K562 (cell line): ENCODE measurements around the gene AGFG1. TPM values are rescaled to one million over a fixed set of nuclear protein-coding genes. Genes with fewer than 3 reads are reported as not detected.

Source experiments
- ATAC-seq: fragments of 200-7000 bp; cut with Tn5 transposase; 3 replicates; pipeline ENCODE4 v1.9.1; 2020; ENCODE audit warnings: moderate library complexity
- BruUV-seq: library from RNA; stranded (reverse); fragments of 400-500 nt; replicated peaks from 2 replicates; lab custom pipeline; 2021; lab: Mats Ljungman, UMichigan
- CTCF ChIA-PET: fragments of 300-600 bp; formaldehyde crosslinking; extraction: SDS; loops from one replicate; lab custom pipeline; 2021; ENCODE audit warnings: low intra/inter-chr PET ratio; lab: Yijun Ruan, JAX
- POLR2A ChIA-PET: fragments of 300-600, 350-650 bp; sonication (Branson Sonifier 250); formaldehyde crosslinking; extraction: SDS; loops from one replicate; lab custom pipeline; 2021; ENCODE audit warnings: antibody characterized with exemption, inconsistent platforms; lab: Yijun Ruan, JAX
- DNase-seq, 4 experiments: peaks; one replicate each; pipeline versions ENCODE4 v3.0.0 to v3.0.0-alpha.2; 2011 to 2018; ENCODE audit warnings: low spot score in 3 of 4, mixed read lengths in 3 of 4; ENCODE audit errors: extremely low read depth in 1 of 4
- FAIRE-seq: peaks from 2 replicates; lab custom pipeline; 2011; peaks lifted over from hg19 to GRCh38; lab: Jason Lieb, UNC
- H2AFZ ChIP-seq: 2 replicates; pipeline ENCODE4 v1.6.0; 2011; ENCODE audit warnings: low read depth, low read length, control low read depth, inconsistent platforms
- H3K27ac ChIP-seq: fragments of 200-600 bp; 3 replicates; pipeline ENCODE4 v1.8.0; 2011; ENCODE audit warnings: low read depth, mild to moderate bottlenecking, control low read depth, inconsistent platforms, low read length, moderate library complexity, mixed read lengths; ENCODE audit errors: extremely low read depth
- H3K27me3 ChIP-seq, 2 experiments: fragments of 300-600 bp in 1 of 2; 2 replicates in 1 of 2; 3 replicates in 1 of 2; pipeline versions ENCODE4 v1.6.0 to v1.8.0; 2011; ENCODE audit warnings: inconsistent platforms in 2 of 2, low read length in 2 of 2, mild to moderate bottlenecking in 1 of 2, mixed read lengths in 1 of 2, moderate library complexity in 1 of 2; ENCODE audit not compliant: control insufficient read depth in 2 of 2, insufficient read depth in 2 of 2
- H3K36me3 ChIP-seq: fragments of 300-600 bp; 3 replicates; pipeline ENCODE4 v1.8.0; 2011; ENCODE audit warnings: mild to moderate bottlenecking, low read length, inconsistent platforms; ENCODE audit not compliant: control insufficient read depth, insufficient read depth
- H3K4me1 ChIP-seq, 2 experiments: fragments of 200-600 bp in 1 of 2; replicated peaks in 1 of 2; 2 replicates in 1 of 2; 3 replicates in 1 of 2; pipeline versions ENCODE4 v1.5.1 to v1.8.0; 2011; ENCODE audit warnings: inconsistent platforms in 2 of 2, low read length in 2 of 2, mild to moderate bottlenecking in 1 of 2, mixed read lengths in 1 of 2, moderate library complexity in 1 of 2; ENCODE audit not compliant: control insufficient read depth in 2 of 2, insufficient read depth in 2 of 2
- H3K4me2 ChIP-seq: 2 replicates; pipeline ENCODE4 v1.6.1; 2011; ENCODE audit warnings: low read length, control low read depth, inconsistent platforms, mixed read lengths; ENCODE audit not compliant: insufficient read depth
- H3K4me3 ChIP-seq: fragments of 200-600 bp; sonication (generic), shearing (Covaris generic); 2 replicates; pipeline ENCODE4 v1.5.1; 2016; ENCODE audit warnings: control low read depth, inconsistent platforms
- H3K79me2 ChIP-seq: fragments of 200-600 bp; 3 replicates; pipeline ENCODE4 v1.8.0; 2011; ENCODE audit warnings: low read length, inconsistent platforms; ENCODE audit not compliant: control insufficient read depth, insufficient read depth
- H3K9ac ChIP-seq, 2 experiments: 2 replicates each; pipeline versions ENCODE4 v1.6.0 to v1.6.1; 2011; ENCODE audit warnings: low read depth in 2 of 2, low read length in 2 of 2, control low read depth in 1 of 2, inconsistent platforms in 1 of 2, mild to moderate bottlenecking in 1 of 2, mixed read lengths in 1 of 2; ENCODE audit not compliant: insufficient read depth in 1 of 2
- H3K9me1 ChIP-seq: one replicate; pipeline ENCODE4 v1.6.0; 2011; ENCODE audit warnings: inconsistent platforms, mild to moderate bottlenecking, low read length, moderate library complexity; ENCODE audit not compliant: control insufficient read depth, insufficient read depth
- H3K9me3 ChIP-seq: replicated peaks from 2 replicates; pipeline ENCODE4 v1.5.1; 2011; ENCODE audit warnings: low read depth, low read length, inconsistent platforms; ENCODE audit not compliant: control insufficient read depth, insufficient read depth
- H4K20me1 ChIP-seq: replicated peaks from 2 replicates; pipeline ENCODE4 v1.6.1; 2011; ENCODE audit warnings: low read length, inconsistent platforms, mixed read lengths; ENCODE audit not compliant: control insufficient read depth, insufficient read depth
- ETV1 ChIP-seq: fragments of 450-650 bp; conservative IDR thresholded peaks from 2 replicates; pipeline ENCODE4 v1.6.1; 2016; ENCODE audit warnings: missing genetic modification characterization, control low read depth, low read depth, missing compliant biosample characterization
- KLF16 ChIP-seq: IDR thresholded peaks from 2 replicates; pipeline ENCODE4 v1.6.1; 2016; ENCODE audit warnings: antibody characterized with exemption
- NRF1 ChIP-seq, 2 experiments: fragments of 450-650 bp; IDR thresholded peaks in 1 of 2; conservative IDR thresholded peaks in 1 of 2; 2 replicates each; pipeline ENCODE4 v1.6.1; 2014; ENCODE audit warnings: mild to moderate bottlenecking in 2 of 2
- ZNF507 ChIP-seq: conservative IDR thresholded peaks from 2 replicates; pipeline ENCODE4 v1.6.1; 2017; ENCODE audit warnings: missing genetic modification characterization, missing compliant biosample characterization
- ZNF77 ChIP-seq: fragments of 250-450 bp; sonication (Bioruptor Pico); IDR thresholded peaks from 2 replicates; pipeline ENCODE4 v1.5.0; 2020
- WGBS: fragments of 100-300 bp; shearing (Covaris generic); methylation state at CpG from one replicate; pipeline ENCODE4 v1.1.6; 2016; ENCODE audit warnings: low coverage, mixed read lengths; ENCODE audit not compliant: insufficient coverage; ENCODE audit errors: missing lambda C conversion rate; 5-methylcytosine and 5-hydroxymethylcytosine counted together
- in situ Hi-C: fragments of 300-500 bp; cut with MboI; formaldehyde crosslinking; loops from 4 replicates; pipeline ENCODE4 v1.15.0; 2018; ENCODE audit warnings: inconsistent platforms, mixed read lengths
- intact Hi-C: fragments of 100-400 bp; cut with micrococcal nuclease; formaldehyde crosslinking; loops from 2 replicates; pipeline ENCODE4 v1.14.2; 2022
- polyA plus RNA-seq, 8 experiments: library from polyadenylated mRNA; depleted of rRNA in 4 of 8; stranded (reverse) in 5 of 8; unstranded in 3 of 8; fragments of >200 nt; fragmentation: Nextera tagmentation in 2 of 8; fragmentation: Illumina TruSeq in 1 of 8; extraction: Ambion mirVana in 2 of 8; extraction: Trizol in 1 of 8; gene quantifications; 2 replicates each; pipeline versions ENCODE4 v1.2.1 to v1.2.3, GENCODE V29; 2011 to 2014; ENCODE audit warnings: inconsistent platforms in 1 of 8, missing spikeins in 1 of 8
- total RNA-seq, 7 experiments: library from RNA; depleted of rRNA in 6 of 7; stranded (reverse); fragments of >200 nt in 6 of 7; fragmentation: Illumina TruSeq in 2 of 7; extraction: Trizol in 2 of 7; gene quantifications; 2 replicates each; pipeline versions ENCODE4 v1.2.1 to v1.2.3, GENCODE V29; 2011 to 2021; ENCODE audit warnings: low replicate concordance in 1 of 7
- TF ChIP-seq, protein P1 (sequence below): fragments of 200-800 bp; sonication (Bioruptor generic); IDR thresholded peaks from 2 replicates; pipeline ENCODE4 v1.6.1; 2017; ENCODE audit warnings: missing genetic modification characterization, missing compliant biosample characterization
- TF ChIP-seq, protein P2 (sequence below): fragments of 250-450 bp; sonication (Bioruptor Pico); IDR thresholded peaks from 2 replicates; pipeline ENCODE4 v1.5.0; 2021; ENCODE audit warnings: mild to moderate bottlenecking, moderate library complexity

AGFG1 gene
- total and polyA plus RNA-seq, 9 of the 15 experiments (the other 6 are each of a cell fraction or from before 2014, with no cell fraction given): 11.2 to 97.5 (median 36.0) TPM

DNA sequence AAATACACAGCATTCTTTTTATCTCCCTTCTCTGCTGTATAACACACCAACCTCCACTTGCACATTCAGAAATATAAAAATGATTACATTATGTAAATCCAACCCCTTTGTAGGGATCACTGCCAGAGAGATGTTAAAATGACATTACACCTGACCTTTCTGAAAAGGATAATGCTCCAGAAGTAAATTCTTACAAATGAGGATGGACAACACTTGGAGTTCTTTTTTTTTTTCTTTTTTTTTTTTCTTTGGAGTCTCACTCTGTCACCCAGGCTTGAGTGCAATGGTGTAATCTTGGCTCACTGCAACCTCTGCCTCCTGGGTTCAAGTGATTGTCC, 20.3 kb upstream of the AGFG1 start (continued):
- TF ChIP-seq, protein P1, sequence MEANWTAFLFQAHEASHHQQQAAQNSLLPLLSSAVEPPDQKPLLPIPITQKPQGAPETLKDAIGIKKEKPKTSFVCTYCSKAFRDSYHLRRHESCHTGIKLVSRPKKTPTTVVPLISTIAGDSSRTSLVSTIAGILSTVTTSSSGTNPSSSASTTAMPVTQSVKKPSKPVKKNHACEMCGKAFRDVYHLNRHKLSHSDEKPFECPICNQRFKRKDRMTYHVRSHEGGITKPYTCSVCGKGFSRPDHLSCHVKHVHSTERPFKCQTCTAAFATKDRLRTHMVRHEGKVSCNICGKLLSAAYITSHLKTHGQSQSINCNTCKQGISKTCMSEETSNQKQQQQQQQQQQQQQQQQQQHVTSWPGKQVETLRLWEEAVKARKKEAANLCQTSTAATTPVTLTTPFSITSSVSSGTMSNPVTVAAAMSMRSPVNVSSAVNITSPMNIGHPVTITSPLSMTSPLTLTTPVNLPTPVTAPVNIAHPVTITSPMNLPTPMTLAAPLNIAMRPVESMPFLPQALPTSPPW (CRISPR knock-in tag): peak; percentile 16; the same call in 1 of the 2 replicates

DNA sequence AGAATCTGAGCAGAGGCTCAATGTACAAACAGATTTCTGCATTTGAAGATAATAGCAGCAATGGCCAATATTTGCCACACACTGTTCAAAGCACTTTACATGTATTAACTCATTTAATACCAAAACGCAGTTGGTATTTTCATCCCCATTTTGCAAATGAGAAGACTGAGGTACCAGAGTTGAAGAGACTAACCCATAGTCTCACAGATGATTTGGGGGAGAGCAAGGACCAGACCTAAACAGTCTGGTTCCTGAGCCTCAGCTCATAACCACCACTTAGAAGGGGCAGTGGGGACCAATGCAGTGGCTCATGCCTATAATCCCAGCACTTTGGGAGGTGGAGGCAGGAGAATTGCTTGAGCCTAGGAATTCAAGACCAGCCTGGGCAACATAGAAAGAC, 18.1 kb upstream of the AGFG1 start:
- BruUV-seq: no TSS peak

More for the DNA sequence above, 18.1 kb upstream of the AGFG1 start:
- Histone ChIP-seq H3K4me3 (no peak overlapping the region), H3K9ac (no peak overlapping the region), H4K20me1 (no peaks in the 10 kb centered on the region), H3K9me1 (no peaks in the 10 kb centered on the region), H3K27me3 (no peaks in the 10 kb centered on the region), H3K27ac (no peak overlapping the region), H3K79me2 (no peaks in the 10 kb centered on the region), H3K9me3 (no peaks in the 10 kb centered on the region), H3K36me3 (no peaks in the 10 kb centered on the region), H3K4me1 (peaks cover 4 to 24% of the 10 kb centered on the region in 2 experiments; a peak in 4 of 5 replicates), H3K4me2 (no peak overlapping the region), H2AFZ (no peak overlapping the region)
- in situ Hi-C loops (no loop called here), intact Hi-C loops (loop anchor here (5.0 kb wide), 1 partner anchor 47 kb away; no protein-coding TSS in a partner anchor)
- ChIA-PET CTCF (no interaction called here), POLR2A (no interaction called here)
- DNase-seq (no peak), ATAC-seq (no peak), FAIRE-seq (no peak)
- WGBS: 90% methylated on average over 1 of the region's 1 CpG
- TF ChIP-seq ZNF507 (no peak), KLF16 (no peak), NRF1 (conservative IDR thresholded peaks at IDR 0.05 in 1 of 2, IDR thresholded peaks at IDR 0.05 in 1 of 2) (no peak), ZNF77 (no peak), ETV1 (tag) (no peak)
- TF ChIP-seq, protein P2, sequence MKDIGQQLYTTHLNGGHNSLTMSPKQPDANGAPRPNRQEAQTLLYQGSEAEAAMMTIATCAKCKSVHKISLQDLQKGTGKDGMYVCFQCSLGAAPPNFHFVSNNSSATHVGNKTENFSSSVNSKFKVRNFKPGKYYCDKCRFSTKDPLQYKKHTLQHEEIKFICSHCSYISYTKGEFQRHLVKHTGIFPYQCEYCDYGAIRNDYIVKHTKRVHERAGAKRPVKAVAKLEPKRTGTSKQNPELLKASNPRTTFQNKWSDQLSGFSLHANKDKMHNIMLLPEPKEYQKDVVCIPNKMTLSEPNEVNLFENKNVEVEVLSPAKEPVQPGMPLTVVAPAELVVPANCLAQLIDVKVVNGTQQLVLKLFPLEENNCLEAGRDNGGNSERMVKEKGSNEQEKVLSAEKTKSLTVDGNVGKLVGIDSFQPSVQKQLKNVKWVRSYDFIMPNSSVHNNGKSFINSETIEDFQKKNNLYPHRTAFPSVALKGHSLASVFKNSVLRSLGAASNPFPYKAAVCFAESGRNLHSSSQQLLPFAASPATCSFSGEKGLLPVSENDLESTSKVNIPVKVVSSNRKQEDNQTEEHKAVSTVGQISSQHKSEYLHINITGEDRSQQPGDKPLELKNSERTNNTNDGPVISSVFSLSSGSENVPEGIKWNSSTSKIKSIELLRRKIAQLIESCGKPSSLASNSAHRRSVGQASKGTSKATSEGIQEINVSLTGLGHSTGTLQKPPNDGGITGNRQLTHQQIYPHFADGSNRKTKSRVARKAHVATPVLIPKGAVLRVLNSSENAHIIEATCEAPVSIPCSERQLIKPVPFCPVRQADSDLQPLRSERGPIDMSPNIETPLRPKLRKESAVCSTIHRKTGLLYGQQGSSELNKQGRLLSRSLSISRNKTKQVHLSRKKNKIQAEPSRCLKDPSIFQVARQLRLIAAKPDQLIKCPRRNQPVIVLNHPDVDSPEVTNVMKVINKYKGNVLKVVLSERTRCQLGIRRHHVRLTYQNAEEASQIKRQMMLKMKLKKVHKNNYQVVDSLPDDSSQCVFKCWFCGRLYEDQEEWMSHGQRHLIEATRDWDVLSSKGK (CRISPR knock-in tag): no peak
